ENCODE data around the gene FPR3.

DNA sequence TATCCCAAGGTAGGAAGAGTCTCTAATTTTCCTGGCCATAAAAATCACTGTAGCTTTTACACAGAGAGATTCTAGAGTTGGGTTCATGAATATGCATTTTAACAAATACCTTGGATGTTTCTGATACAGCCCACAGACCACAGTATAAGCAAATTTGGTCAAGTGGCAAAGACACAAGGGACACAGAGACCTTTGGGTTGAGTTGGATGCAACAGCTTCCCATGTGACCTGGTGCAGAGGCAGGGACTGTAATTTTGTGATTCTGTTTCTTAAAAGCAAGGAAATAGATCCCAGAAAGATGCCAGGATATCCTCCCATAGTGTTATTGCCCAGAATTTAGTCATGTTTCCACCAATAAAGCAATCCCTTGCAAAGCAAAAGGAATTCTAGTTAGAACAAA is 27.0 kb downstream of the FPR3 start:
- TF ChIP-seq, protein P1, sequence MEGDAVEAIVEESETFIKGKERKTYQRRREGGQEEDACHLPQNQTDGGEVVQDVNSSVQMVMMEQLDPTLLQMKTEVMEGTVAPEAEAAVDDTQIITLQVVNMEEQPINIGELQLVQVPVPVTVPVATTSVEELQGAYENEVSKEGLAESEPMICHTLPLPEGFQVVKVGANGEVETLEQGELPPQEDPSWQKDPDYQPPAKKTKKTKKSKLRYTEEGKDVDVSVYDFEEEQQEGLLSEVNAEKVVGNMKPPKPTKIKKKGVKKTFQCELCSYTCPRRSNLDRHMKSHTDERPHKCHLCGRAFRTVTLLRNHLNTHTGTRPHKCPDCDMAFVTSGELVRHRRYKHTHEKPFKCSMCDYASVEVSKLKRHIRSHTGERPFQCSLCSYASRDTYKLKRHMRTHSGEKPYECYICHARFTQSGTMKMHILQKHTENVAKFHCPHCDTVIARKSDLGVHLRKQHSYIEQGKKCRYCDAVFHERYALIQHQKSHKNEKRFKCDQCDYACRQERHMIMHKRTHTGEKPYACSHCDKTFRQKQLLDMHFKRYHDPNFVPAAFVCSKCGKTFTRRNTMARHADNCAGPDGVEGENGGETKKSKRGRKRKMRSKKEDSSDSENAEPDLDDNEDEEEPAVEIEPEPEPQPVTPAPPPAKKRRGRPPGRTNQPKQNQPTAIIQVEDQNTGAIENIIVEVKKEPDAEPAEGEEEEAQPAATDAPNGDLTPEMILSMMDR (IDR thresholded peaks at IDR 0.05): no peak
- TF ChIP-seq EZH2 (IDR thresholded peaks at IDR 0.05; ENCODE audit: borderline replicate concordance, insufficient read depth, low read depth, low read length, poor library complexity, severe bottlenecking): no peak
